ENCODE results near the gene MMP20. TPM values are rescaled to one million over a fixed set of nuclear protein-coding genes. Genes with fewer than 3 reads are reported as not detected.

The MMP20 gene
- total RNA-seq, 6 experiments from 2014 or later: not detected

DNA sequence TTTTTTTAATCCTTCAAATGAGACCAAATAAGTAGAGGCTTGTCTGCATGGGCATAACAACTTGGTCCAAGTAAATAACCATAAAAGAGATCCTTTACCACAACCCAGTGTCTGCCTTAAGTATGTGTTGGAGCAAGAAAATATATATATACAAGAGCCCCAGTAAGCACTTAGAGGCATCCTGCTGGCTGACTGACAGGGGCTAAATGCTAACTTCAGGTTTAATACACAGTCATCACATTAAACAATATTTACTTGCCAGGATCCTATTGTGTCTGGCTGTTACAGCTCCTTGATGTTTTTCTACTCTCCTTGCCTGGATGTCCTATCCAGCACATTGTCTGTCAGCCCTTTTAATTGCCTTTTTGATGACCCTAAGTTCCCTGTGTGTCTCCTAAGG lies 37.5 kb upstream of the MMP20 start:
- ATAC-seq: no peak

DNA sequence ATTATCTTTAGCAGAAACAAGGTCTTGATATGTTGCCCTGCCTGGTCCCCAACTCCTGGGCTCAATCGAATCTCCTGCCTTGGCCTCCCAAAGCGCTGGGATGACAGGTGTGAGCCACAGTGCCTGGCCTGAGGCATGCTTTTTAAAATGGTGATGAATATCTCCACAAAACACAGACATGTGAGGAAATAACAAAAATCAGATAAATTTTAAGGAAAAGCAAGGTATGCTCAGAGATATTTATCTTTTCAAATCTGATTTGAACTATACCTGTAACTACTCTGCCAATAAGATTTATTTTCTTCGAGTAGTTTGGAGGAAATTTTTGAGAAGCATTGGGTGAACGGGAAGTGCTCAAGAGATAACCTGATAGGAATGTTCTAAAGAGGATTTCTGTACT lies 35.9 kb upstream of the MMP20 start:
- Histone ChIP-seq H3K27ac (no peak overlapping the region), H3K9me3 (no peaks in the 10 kb centered on the region), H3K27me3 (no peaks in the 10 kb centered on the region), H3K36me3 (no peaks in the 10 kb centered on the region), H3K4me1 (no peaks in the 10 kb centered on the region), H3K4me3 (no peak overlapping the region)
- ATAC-seq (no peak), DNase-seq (no peak)
- TF ChIP-seq POLR2A (IDR thresholded peaks at IDR 0.05): no peak
- TF ChIP-seq, protein P1, sequence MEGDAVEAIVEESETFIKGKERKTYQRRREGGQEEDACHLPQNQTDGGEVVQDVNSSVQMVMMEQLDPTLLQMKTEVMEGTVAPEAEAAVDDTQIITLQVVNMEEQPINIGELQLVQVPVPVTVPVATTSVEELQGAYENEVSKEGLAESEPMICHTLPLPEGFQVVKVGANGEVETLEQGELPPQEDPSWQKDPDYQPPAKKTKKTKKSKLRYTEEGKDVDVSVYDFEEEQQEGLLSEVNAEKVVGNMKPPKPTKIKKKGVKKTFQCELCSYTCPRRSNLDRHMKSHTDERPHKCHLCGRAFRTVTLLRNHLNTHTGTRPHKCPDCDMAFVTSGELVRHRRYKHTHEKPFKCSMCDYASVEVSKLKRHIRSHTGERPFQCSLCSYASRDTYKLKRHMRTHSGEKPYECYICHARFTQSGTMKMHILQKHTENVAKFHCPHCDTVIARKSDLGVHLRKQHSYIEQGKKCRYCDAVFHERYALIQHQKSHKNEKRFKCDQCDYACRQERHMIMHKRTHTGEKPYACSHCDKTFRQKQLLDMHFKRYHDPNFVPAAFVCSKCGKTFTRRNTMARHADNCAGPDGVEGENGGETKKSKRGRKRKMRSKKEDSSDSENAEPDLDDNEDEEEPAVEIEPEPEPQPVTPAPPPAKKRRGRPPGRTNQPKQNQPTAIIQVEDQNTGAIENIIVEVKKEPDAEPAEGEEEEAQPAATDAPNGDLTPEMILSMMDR (IDR thresholded peaks at IDR 0.05): no peak
- 84% methylated on average over 4 of the region's 4 CpGs for WGBS (ENCODE audit: insufficient coverage, low coverage, low lambda C conversion rate, missing lambda C conversion rate)
- intact Hi-C loops (cut with DNase I): loop anchor here in 1 of 2 donors (10.0 kb wide), 1 partner anchor 66 kb away; no protein-coding TSS in a partner anchor

More for the DNA sequence above, 37.5 kb upstream of the MMP20 start:
- intact Hi-C loops (cut with DNase I): loop anchor here in 1 of 2 donors (10.0 kb wide), 1 partner anchor 68 kb away; no protein-coding TSS in a partner anchor
- no peaks in the 10 kb centered on the region for H3K4me1 ChIP-seq
- H3K27ac ChIP-seq: no peak overlapping the region
- no peaks in the 10 kb centered on the region for H3K9me3 ChIP-seq
- DNase-seq: no peak
- H3K36me3 ChIP-seq: no peaks in the 10 kb centered on the region
- no peak for TF ChIP-seq POLR2A (IDR thresholded peaks at IDR 0.05)
- TF ChIP-seq, protein P1 (IDR thresholded peaks at IDR 0.05): no peak
- no peak overlapping the region for H3K4me3 ChIP-seq
- H3K27me3 ChIP-seq: no peaks in the 10 kb centered on the region

DNA sequence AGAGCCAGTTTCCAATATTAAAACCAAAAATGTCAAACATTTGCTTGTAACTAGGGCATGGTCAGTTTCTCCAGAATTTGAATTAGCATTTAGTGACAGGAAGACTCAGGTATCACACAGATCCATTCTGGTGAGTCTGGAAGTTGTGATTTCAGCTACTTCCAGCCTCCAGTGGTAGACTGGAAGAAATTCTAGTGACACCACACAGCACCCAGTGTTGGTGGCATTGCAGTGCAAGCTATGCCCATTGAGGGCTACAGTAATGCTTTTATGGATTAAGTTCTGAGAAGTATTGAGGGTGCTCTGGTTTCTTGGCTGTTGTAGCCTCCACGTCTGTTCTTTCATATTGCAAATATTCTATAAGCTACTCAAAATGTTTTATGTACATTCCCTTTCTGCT lies 31.4 kb upstream of the MMP20 start:
- TF ChIP-seq POLR2A (IDR thresholded peaks at IDR 0.05): no peak
- TF ChIP-seq, protein P1 (IDR thresholded peaks at IDR 0.05): no peak
- Histone ChIP-seq H3K27me3 (no peaks in the 10 kb centered on the region), H3K4me3 (no peak overlapping the region), H3K9me3 (no peaks in the 10 kb centered on the region), H3K4me1 (no peaks in the 10 kb centered on the region), H3K27ac (no peak overlapping the region), H3K36me3 (no peaks in the 10 kb centered on the region)
- no peak for DNase-seq
- intact Hi-C loops (cut with DNase I): no loop called here
- WGBS (ENCODE audit: insufficient coverage, low coverage, low lambda C conversion rate, missing lambda C conversion rate): 56% methylated on average over 1 of the region's 1 CpG
- no peak for ATAC-seq

DNA sequence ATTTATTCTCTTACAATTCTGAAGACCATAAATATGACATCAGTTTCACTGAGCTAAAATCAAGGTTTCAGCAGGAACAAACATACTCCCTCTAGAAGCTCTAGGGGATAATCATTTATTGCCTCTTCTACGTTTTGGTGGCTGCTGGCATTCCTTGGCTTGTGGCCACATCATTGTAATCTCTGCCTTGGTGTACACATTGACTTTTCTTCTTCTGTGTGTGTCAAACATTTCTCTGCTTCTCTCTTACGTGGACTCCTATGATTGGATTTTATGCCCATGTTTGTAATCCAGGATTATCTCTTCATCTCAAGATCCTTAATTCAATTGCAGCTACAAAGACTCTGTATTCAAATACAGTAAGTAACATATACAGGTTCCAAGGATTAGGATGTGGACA lies 30.4 kb upstream of the MMP20 start:
- H3K4me3 ChIP-seq: no peak overlapping the region
- TF ChIP-seq, protein P1 (IDR thresholded peaks at IDR 0.05): no peak
- no peak for TF ChIP-seq POLR2A (IDR thresholded peaks at IDR 0.05)
- H3K27me3 ChIP-seq: no peaks in the 10 kb centered on the region
- no peaks in the 10 kb centered on the region for H3K36me3 ChIP-seq
- ATAC-seq (no peak), DNase-seq (no peak)
- intact Hi-C loops (cut with DNase I): no loop called here
- H3K4me1 ChIP-seq: no peaks in the 10 kb centered on the region
- H3K27ac ChIP-seq: no peak overlapping the region
- 61% methylated on average over 2 of the region's 2 CpGs for WGBS (ENCODE audit: insufficient coverage, low coverage, low lambda C conversion rate, missing lambda C conversion rate)
- H3K9me3 ChIP-seq: no peaks in the 10 kb centered on the region

DNA sequence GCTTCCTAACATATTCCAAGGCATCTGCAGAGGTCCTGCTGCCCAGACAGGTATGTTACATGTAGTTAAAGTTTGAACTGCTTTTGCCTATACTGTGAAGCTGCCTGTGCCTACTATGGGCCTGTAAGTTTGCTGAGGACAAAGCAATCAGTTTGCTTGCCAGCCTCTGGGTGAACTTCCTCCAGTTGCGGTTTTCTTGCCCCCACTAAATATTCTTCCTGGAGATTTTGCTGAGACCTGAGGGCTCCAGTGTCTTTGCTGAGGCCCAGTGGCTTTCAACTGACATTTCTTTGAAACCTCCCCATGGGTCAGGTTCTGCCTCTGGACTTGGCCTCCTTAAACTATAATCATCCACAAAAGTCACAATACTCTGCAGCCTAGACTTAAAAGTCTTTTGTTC lies 29.6 kb upstream of the MMP20 start:
- Histone ChIP-seq H3K27ac (no peak overlapping the region), H3K4me3 (no peak overlapping the region), H3K4me1 (no peaks in the 10 kb centered on the region), H3K27me3 (no peaks in the 10 kb centered on the region), H3K9me3 (no peaks in the 10 kb centered on the region), H3K36me3 (no peaks in the 10 kb centered on the region)
- 88% methylated on average over 1 of the region's 1 CpG for WGBS (ENCODE audit: insufficient coverage, low coverage, low lambda C conversion rate, missing lambda C conversion rate)
- intact Hi-C loops (cut with DNase I): no loop called here
- DNase-seq (no peak), ATAC-seq (no peak)
- TF ChIP-seq, protein P1 (IDR thresholded peaks at IDR 0.05): no peak
- TF ChIP-seq POLR2A (IDR thresholded peaks at IDR 0.05): no peak
